Suprapubic skin (tissue), 4 donors: ENCODE results near the gene S100A5. TPM values are rescaled to one million over a fixed set of nuclear protein-coding genes. Genes with fewer than 3 reads are reported as not detected.
"Not testable (repeated sequence)": the region's sequence is repeated elsewhere in the genome, so short reads cannot be mapped to it uniquely, and the experiment has no call there.

Experiments used
- DNase-seq, 2 donors: peaks; one replicate each; pipeline ENCODE4 v3.0.0-alpha.2; 2019; ENCODE audit warnings: low spot score in 2 of 2
- H3K27ac ChIP-seq: fragments of 200-600 bp; sonication (generic); one replicate; pipeline ENCODE4 v1.5.1; 2019
- H3K27me3 ChIP-seq: fragments of 200-600 bp; sonication (generic); one replicate; pipeline ENCODE4 v1.5.1; 2019
- H3K36me3 ChIP-seq: fragments of 200-600 bp; sonication (generic); one replicate; pipeline ENCODE4 v1.5.1; 2019
- H3K4me1 ChIP-seq: fragments of 200-600 bp; sonication (generic); one replicate; pipeline ENCODE4 v1.5.1; 2019
- H3K4me3 ChIP-seq: fragments of 200-600 bp; sonication (generic); one replicate; pipeline ENCODE4 v1.5.1; 2019; ENCODE audit warnings: mild to moderate bottlenecking
- H3K9me3 ChIP-seq: fragments of 200-600 bp; sonication (generic); one replicate; pipeline ENCODE4 v1.5.1; 2019
- EP300 ChIP-seq: sonication (generic); formaldehyde crosslinking; IDR thresholded peaks from one replicate; pipeline ENCODE4 v1.6.1; 2017; ENCODE audit warnings: antibody characterized with exemption
- POLR2A ChIP-seq, 2 donors: fragments of 450-650 bp; IDR thresholded peaks; one replicate each; pipeline ENCODE4 v1.6.1; 2017; ENCODE audit warnings: antibody characterized with exemption in 2 of 2, mild to moderate bottlenecking in 2 of 2, moderate library complexity in 2 of 2
- POLR2AphosphoS5 ChIP-seq, 3 donors: sonication (generic); formaldehyde crosslinking; IDR thresholded peaks; one replicate each; pipeline ENCODE4 v1.6.1; 2017; ENCODE audit warnings: antibody characterized with exemption in 3 of 3
- WGBS: methylation state at CpG from one replicate; pipeline ENCODE4 v1.1.5; 2018; 5-methylcytosine and 5-hydroxymethylcytosine counted together
- total RNA-seq, 4 donors: library from RNA; depleted of rRNA; stranded (reverse); fragments of >200 nt; gene quantifications; one replicate each; pipeline ENCODE4 v1.1.0, GENCODE V29; 2016
- TF ChIP-seq, protein P1 (sequence below), 2 donors: fragments of 200-600 bp in 1 of 2; fragments of 450-650 bp in 1 of 2; sonication (generic) in 1 of 2; IDR thresholded peaks; one replicate each; pipeline ENCODE4 v1.5.1; 2016 to 2019; ENCODE audit warnings: antibody characterized with exemption in 2 of 2, mild to moderate bottlenecking in 1 of 2, moderate library complexity in 1 of 2

The S100A5 gene
- total RNA-seq, 4 donors from 2014 or later, result not detected

- Histone ChIP-seq H3K4me3 (no peak overlapping the region), H3K9me3 (no peaks in the 10 kb centered on the region), H3K27ac (no peak overlapping the region), H3K36me3 (no peaks in the 10 kb centered on the region), H3K4me1 (peaks cover 18% of the 10 kb centered on the region), H3K27me3 (no peaks in the 10 kb centered on the region)
- WGBS, result 52% methylated on average over 9 of the region's 9 CpGs
- TF ChIP-seq, protein P1, sequence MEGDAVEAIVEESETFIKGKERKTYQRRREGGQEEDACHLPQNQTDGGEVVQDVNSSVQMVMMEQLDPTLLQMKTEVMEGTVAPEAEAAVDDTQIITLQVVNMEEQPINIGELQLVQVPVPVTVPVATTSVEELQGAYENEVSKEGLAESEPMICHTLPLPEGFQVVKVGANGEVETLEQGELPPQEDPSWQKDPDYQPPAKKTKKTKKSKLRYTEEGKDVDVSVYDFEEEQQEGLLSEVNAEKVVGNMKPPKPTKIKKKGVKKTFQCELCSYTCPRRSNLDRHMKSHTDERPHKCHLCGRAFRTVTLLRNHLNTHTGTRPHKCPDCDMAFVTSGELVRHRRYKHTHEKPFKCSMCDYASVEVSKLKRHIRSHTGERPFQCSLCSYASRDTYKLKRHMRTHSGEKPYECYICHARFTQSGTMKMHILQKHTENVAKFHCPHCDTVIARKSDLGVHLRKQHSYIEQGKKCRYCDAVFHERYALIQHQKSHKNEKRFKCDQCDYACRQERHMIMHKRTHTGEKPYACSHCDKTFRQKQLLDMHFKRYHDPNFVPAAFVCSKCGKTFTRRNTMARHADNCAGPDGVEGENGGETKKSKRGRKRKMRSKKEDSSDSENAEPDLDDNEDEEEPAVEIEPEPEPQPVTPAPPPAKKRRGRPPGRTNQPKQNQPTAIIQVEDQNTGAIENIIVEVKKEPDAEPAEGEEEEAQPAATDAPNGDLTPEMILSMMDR (IDR thresholded peaks at IDR 0.05), result no peak
- no peak for TF ChIP-seq EP300
- TF ChIP-seq POLR2AphosphoS5 (IDR thresholded peaks at IDR 0.05), result no peak
- no peak for TF ChIP-seq POLR2A (IDR thresholded peaks at IDR 0.05)
- no peak for DNase-seq
Measured at GRCh38 chr1:153577624-153578051, 36.9 kb upstream of the S100A5 start.

- no peak overlapping the region for H3K27ac ChIP-seq
- DNase-seq, result no peak
- no peak for TF ChIP-seq POLR2AphosphoS5 (IDR thresholded peaks at IDR 0.05)
- H3K4me3 ChIP-seq, result no peak overlapping the region
- WGBS, result 56% methylated on average over 4 of the region's 4 CpGs
- H3K36me3 ChIP-seq, result no peaks in the 10 kb centered on the region
- H3K9me3 ChIP-seq, result no peaks in the 10 kb centered on the region
- H3K4me1 ChIP-seq, result peaks cover 23% of the 10 kb centered on the region
- no peaks in the 10 kb centered on the region for H3K27me3 ChIP-seq
Measured at GRCh38 chr1:153577138-153577537, 36.4 kb upstream of the S100A5 start.

DNA sequence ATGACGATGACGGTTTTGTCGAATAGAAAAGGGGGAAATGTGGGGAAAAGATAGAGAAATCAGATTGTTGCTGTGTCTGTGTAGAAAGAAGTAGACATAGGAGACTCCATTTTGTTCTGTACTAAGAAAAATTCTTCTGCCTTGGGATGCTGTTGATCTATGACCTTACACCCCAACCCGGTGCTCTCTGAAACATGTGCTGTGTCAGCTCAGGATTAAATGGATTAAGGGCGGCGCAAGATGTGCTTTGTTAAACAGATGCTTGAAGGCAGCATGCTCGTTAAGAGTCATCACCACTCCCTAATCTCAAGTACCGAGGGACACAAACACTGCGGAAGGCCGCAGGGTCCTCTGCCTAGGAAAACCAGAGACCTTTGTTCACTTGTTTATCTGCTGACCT, 34.8 kb upstream of the S100A5 start:
- H3K9me3 ChIP-seq, DNase-seq, H3K36me3 ChIP-seq, H3K27me3 ChIP-seq, H3K27ac ChIP-seq, H3K4me3 ChIP-seq: not testable (repeated sequence)
- H3K4me1 ChIP-seq, result peaks cover 27% of the 10 kb centered on the region
- 92% methylated on average over 10 of the region's 10 CpGs for WGBS

GRCh38 chr1:153575081-153575491, 34.4 kb upstream of the S100A5 start:
- 94% methylated on average over 6 of the region's 35 CpGs for WGBS
- H3K9me3 ChIP-seq, result not testable (repeated sequence)

GRCh38 chr1:153573351-153573750, 32.6 kb upstream of the S100A5 start:
- 83% methylated on average over 3 of the region's 3 CpGs for WGBS
- no peak overlapping the region for H3K4me3 ChIP-seq

More at GRCh38 chr1:153575081-153575491, 34.4 kb upstream of the S100A5 start:
- peaks cover 27% of the 10 kb centered on the region for H3K4me1 ChIP-seq
- not testable (repeated sequence) for H3K27ac ChIP-seq, H3K36me3 ChIP-seq, H3K27me3 ChIP-seq, DNase-seq, H3K4me3 ChIP-seq

DNA sequence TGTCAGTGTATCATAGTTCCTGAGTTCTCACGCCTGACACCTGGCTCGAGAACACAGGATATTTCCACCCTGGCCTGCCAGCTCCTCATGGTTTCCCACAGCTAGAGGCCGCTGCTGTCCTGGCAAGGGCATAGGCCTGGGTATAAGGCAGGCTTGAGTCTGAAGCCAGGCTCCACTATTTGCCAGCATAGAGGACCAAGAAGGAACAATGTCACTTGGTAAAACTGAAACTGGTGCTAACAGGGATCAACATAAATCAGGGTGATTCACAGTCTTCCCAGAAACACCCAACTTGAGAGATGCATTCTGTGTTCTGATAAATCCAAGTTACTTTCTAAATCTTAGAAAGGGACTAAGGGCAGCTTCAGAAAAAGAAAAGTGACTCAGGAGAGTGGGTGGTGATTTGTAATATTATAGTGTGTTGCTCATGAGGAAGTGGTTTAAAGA, 31.9 kb upstream of the S100A5 start:
- Histone ChIP-seq H3K27me3 (no peaks in the 10 kb centered on the region), H3K4me1 (peaks cover 36% of the 10 kb centered on the region), H3K27ac (peak overlapping the region; percentile 64), H3K9me3 (no peaks in the 10 kb centered on the region), H3K4me3 (no peak overlapping the region), H3K36me3 (no peaks in the 10 kb centered on the region)
- no peak for DNase-seq
- 2% methylated on average over 3 of the region's 3 CpGs for WGBS
- TF ChIP-seq, protein P1 (IDR thresholded peaks at IDR 0.05), result peak; percentile 67 to 81
- peak in 2 of 3 donors; percentile 24 to 60 for TF ChIP-seq POLR2AphosphoS5 (IDR thresholded peaks at IDR 0.05)
- TF ChIP-seq EP300, result no peak

More at GRCh38 chr1:153573351-153573750, 32.6 kb upstream of the S100A5 start:
- Histone ChIP-seq H3K36me3 (no peaks in the 10 kb centered on the region), H3K27ac (peak overlapping the region; percentile 64), H3K4me1 (peaks cover 34% of the 10 kb centered on the region), H3K9me3 (no peaks in the 10 kb centered on the region), H3K27me3 (no peaks in the 10 kb centered on the region)
- TF ChIP-seq POLR2AphosphoS5 (IDR thresholded peaks at IDR 0.05) (no peak), EP300 (no peak), POLR2A (IDR thresholded peaks at IDR 0.05) (no peak)
- TF ChIP-seq, protein P1 (IDR thresholded peaks at IDR 0.05), result no peak
- DNase-seq, result no peak

- H3K27ac ChIP-seq, result peak overlapping the region; percentile 64
- no peaks in the 10 kb centered on the region for H3K27me3 ChIP-seq
- 71% methylated on average over 7 of the region's 7 CpGs for WGBS
- H3K9me3 ChIP-seq, result no peaks in the 10 kb centered on the region
- DNase-seq, result no peak
- H3K4me1 ChIP-seq, result peaks cover 41% of the 10 kb centered on the region
- no peak overlapping the region for H3K4me3 ChIP-seq
- TF ChIP-seq POLR2A (IDR thresholded peaks at IDR 0.05), result no peak
- TF ChIP-seq, protein P1 (IDR thresholded peaks at IDR 0.05), result no peak
- no peaks in the 10 kb centered on the region for H3K36me3 ChIP-seq
Measured at GRCh38 chr1:153571706-153572105, 31.0 kb upstream of the S100A5 start.
